ENCODE data around the gene SLC9A3. TPM values are rescaled to one million over a fixed set of nuclear protein-coding genes. Genes with fewer than 3 reads are reported as not detected.

SLC9A3 gene
- total RNA-seq, 1 donor from 2014 or later = 1.2 TPM

GRCh38 chr5:457195-457961, 66.9 kb downstream of the SLC9A3 start:
- H3K27ac Mint-ChIP-seq (ENCODE audit: unreplicated experiment) = no peak overlapping the region
- peaks cover 4% of the 10 kb centered on the region for H3K9me3 Mint-ChIP-seq (ENCODE audit: unreplicated experiment)
- no peaks in the 10 kb centered on the region for H3K27me3 Mint-ChIP-seq (ENCODE audit: unreplicated experiment)
- TF ChIP-seq CTCF (IDR thresholded peaks at IDR 0.05) = no peak
- DNase-seq (ENCODE audit: extremely low spot score, unreplicated experiment) = no peak
- H3K4me1 Mint-ChIP-seq (ENCODE audit: unreplicated experiment) = peaks cover 11% of the 10 kb centered on the region
- no peak overlapping the region for H3K4me3 Mint-ChIP-seq (ENCODE audit: unreplicated experiment)
- H3K36me3 Mint-ChIP-seq (ENCODE audit: unreplicated experiment) = peaks cover 64% of the 10 kb centered on the region

GRCh38 chr5:456351-457194, 67.7 kb downstream of the SLC9A3 start:
- no peak for DNase-seq (ENCODE audit: extremely low spot score, unreplicated experiment)
- Mint-ChIP-seq H3K4me1 (ENCODE audit: unreplicated experiment) (peaks cover 11% of the 10 kb centered on the region), H3K4me3 (ENCODE audit: unreplicated experiment) (no peak overlapping the region), H3K27me3 (ENCODE audit: unreplicated experiment) (no peaks in the 10 kb centered on the region), H3K27ac (ENCODE audit: unreplicated experiment) (no peak overlapping the region), H3K36me3 (ENCODE audit: unreplicated experiment) (peaks cover 64% of the 10 kb centered on the region), H3K9me3 (ENCODE audit: unreplicated experiment) (peaks cover 12% of the 10 kb centered on the region)
- no peak for TF ChIP-seq CTCF (IDR thresholded peaks at IDR 0.05)

- Mint-ChIP-seq H3K4me3 (ENCODE audit: unreplicated experiment) (no peak overlapping the region), H3K4me1 (ENCODE audit: unreplicated experiment) (peaks cover 11% of the 10 kb centered on the region), H3K27me3 (ENCODE audit: unreplicated experiment) (no peaks in the 10 kb centered on the region), H3K27ac (ENCODE audit: unreplicated experiment) (no peak overlapping the region), H3K36me3 (ENCODE audit: unreplicated experiment) (peaks cover 71% of the 10 kb centered on the region), H3K9me3 (ENCODE audit: unreplicated experiment) (peaks cover 19% of the 10 kb centered on the region)
- TF ChIP-seq CTCF (IDR thresholded peaks at IDR 0.05) = no peak
- no peak for DNase-seq (ENCODE audit: extremely low spot score, unreplicated experiment)
These were observed 68.4 kb downstream of the SLC9A3 start for GRCh38 chr5:455806-456205.

GRCh38 chr5:454936-455335, 69.3 kb downstream of the SLC9A3 start:
- H3K4me1 Mint-ChIP-seq (ENCODE audit: unreplicated experiment) = peaks cover 11% of the 10 kb centered on the region
- TF ChIP-seq CTCF (IDR thresholded peaks at IDR 0.05) = no peak
- no peak overlapping the region for H3K27ac Mint-ChIP-seq (ENCODE audit: unreplicated experiment)
- no peak for DNase-seq (ENCODE audit: extremely low spot score, unreplicated experiment)
- H3K27me3 Mint-ChIP-seq (ENCODE audit: unreplicated experiment) = no peaks in the 10 kb centered on the region
- peaks cover 71% of the 10 kb centered on the region for H3K36me3 Mint-ChIP-seq (ENCODE audit: unreplicated experiment)
- H3K9me3 Mint-ChIP-seq (ENCODE audit: unreplicated experiment) = peaks cover 22% of the 10 kb centered on the region
- H3K4me3 Mint-ChIP-seq (ENCODE audit: unreplicated experiment) = no peak overlapping the region
